Measurements from ENCODE around the gene MTA2. TPM values are rescaled to one million over a fixed set of nuclear protein-coding genes. Genes with fewer than 3 reads are reported as not detected.
A peak's percentile ranks its signal among the peaks of the same experiment; 100 is the strongest.
"Not testable (repeated sequence)": the region's sequence is repeated elsewhere in the genome, so short reads cannot be mapped to it uniquely, and the experiment has no call there.

The MTA2 gene
- 10 to 100 TPM; 61.3 to 92.8 (median 85.5) TPM for total RNA-seq

- peaks cover 5% of the 10 kb centered on the region for H3K36me3 ChIP-seq
- intact Hi-C loops (cut with DNase I; ENCODE audit: low total_unique reads), result no loop called here
Observed at GRCh38 chr11:62601372-62602140, at the start of gene MTA2. Gene MTA2 (minus strand): TSS chr11:62601865. CDS start chr11:62601450, 415 bp downstream.

GRCh38 chr11:62650283-62650682 is 48.6 kb upstream of the MTA2 start:
- DNase-seq (ENCODE audit: low spot score in 2 of 2); H3K36me3 ChIP-seq; intact Hi-C loops (cut with DNase I; ENCODE audit: low total_unique reads); H3K9me3 ChIP-seq; H3K27ac ChIP-seq; H3K4me3 ChIP-seq; H3K27me3 ChIP-seq: not testable (repeated sequence)
- H3K4me1 ChIP-seq, result peaks cover 5 to 17% of the 10 kb centered on the region in 2 donors

More at GRCh38 chr11:62601372-62602140, at the start of gene MTA2:
- no peaks in the 10 kb centered on the region for H3K27me3 ChIP-seq
- no peaks in the 10 kb centered on the region for H3K9me3 ChIP-seq
- peak; percentile 97 to 99 for DNase-seq (ENCODE audit: low spot score in 2 of 2)
- peak within 1 kb of the TSS; percentile 63 to 96 (median 91) for H3K4me3 ChIP-seq
- peak in 1 of 3 donors; percentile 5 for TF ChIP-seq CTCF (IDR thresholded peaks at IDR 0.05)
- TF ChIP-seq POLR2AphosphoS5 (IDR thresholded peaks at IDR 0.05), result peak; percentile 48 to 68 (median 57)
- TF ChIP-seq POLR2A (IDR thresholded peaks at IDR 0.05), result peak; percentile 36
- H3K27ac ChIP-seq, result peak within 1 kb of the TSS; percentile 95 to 96
- H3K4me1 ChIP-seq, result peaks cover 3 to 22% of the 10 kb centered on the region in 2 donors

GRCh38 chr11:62649486-62649885 is 47.8 kb upstream of the MTA2 start:
- H3K9me3 ChIP-seq, result no peaks in the 10 kb centered on the region
- no peak for DNase-seq (ENCODE audit: low spot score in 2 of 2)
- intact Hi-C loops (cut with DNase I; ENCODE audit: low total_unique reads), result no loop called here
- no peak overlapping the region for H3K4me3 ChIP-seq
- peaks cover 5 to 17% of the 10 kb centered on the region in 2 donors for H3K4me1 ChIP-seq
- no peak for TF ChIP-seq CTCF (IDR thresholded peaks at IDR 0.05)
- TF ChIP-seq POLR2A (IDR thresholded peaks at IDR 0.05), result no peak
- no peak for TF ChIP-seq POLR2AphosphoS5 (IDR thresholded peaks at IDR 0.05)
- no peaks in the 10 kb centered on the region for H3K27me3 ChIP-seq
- no peak overlapping the region for H3K27ac ChIP-seq
- no peaks in the 10 kb centered on the region for H3K36me3 ChIP-seq

GRCh38 chr11:62648967-62649364 is 47.3 kb upstream of the MTA2 start:
- H3K27me3 ChIP-seq, result no peaks in the 10 kb centered on the region
- TF ChIP-seq CTCF (IDR thresholded peaks at IDR 0.05) (no peak), POLR2A (IDR thresholded peaks at IDR 0.05) (no peak), POLR2AphosphoS5 (IDR thresholded peaks at IDR 0.05) (no peak)
- no peak for DNase-seq (ENCODE audit: low spot score in 2 of 2)
- peaks cover 5 to 17% of the 10 kb centered on the region in 2 donors for H3K4me1 ChIP-seq
- intact Hi-C loops (cut with DNase I; ENCODE audit: low total_unique reads), result no loop called here
- no peak overlapping the region for H3K27ac ChIP-seq
- H3K4me3 ChIP-seq, result no peak overlapping the region
- no peaks in the 10 kb centered on the region for H3K36me3 ChIP-seq
- no peaks in the 10 kb centered on the region for H3K9me3 ChIP-seq

GRCh38 chr11:62648185-62648966 is 46.7 kb upstream of the MTA2 start:
- TF ChIP-seq POLR2A (IDR thresholded peaks at IDR 0.05), result no peak
- TF ChIP-seq POLR2AphosphoS5 (IDR thresholded peaks at IDR 0.05), result no peak
- no peak for TF ChIP-seq CTCF (IDR thresholded peaks at IDR 0.05)
- H3K36me3 ChIP-seq, result no peaks in the 10 kb centered on the region
- no peak overlapping the region for H3K27ac ChIP-seq
- intact Hi-C loops (cut with DNase I; ENCODE audit: low total_unique reads), result no loop called here
- H3K4me1 ChIP-seq, result peaks cover 5 to 17% of the 10 kb centered on the region in 2 donors
- H3K27me3 ChIP-seq, result no peaks in the 10 kb centered on the region
- no peak for DNase-seq (ENCODE audit: low spot score in 2 of 2)
- H3K4me3 ChIP-seq, result no peak overlapping the region
- H3K9me3 ChIP-seq, result no peaks in the 10 kb centered on the region
